ENCODE results near the gene OPHN1.

DNA sequence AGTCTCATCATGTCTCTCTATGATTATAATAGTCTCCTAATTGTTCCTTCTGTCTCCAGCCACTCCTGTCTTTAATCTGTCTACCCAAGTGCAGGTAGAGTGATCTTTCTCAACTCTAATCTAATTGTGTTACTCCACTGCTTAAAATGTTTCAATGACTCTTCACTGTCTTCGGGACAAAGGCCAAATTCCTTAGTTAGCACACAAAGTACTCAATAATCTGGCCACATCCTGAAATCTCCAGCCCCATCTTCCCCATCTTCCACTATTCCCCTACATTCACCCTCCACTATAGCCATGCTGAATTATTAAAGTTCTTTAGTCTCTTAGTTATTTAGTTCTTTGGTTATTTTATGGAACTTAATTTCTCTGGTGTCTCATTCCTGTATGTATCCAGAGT is 353.3 kb downstream of the OPHN1 start:
- TF ChIP-seq GATA3 (IDR thresholded peaks at IDR 0.05; ENCODE audit: low read depth, low read length) = no peak
- TF ChIP-seq GATA2 (IDR thresholded peaks at IDR 0.05; ENCODE audit: low read depth, low read length) = no peak

All from SH-SY5Y (cell line).